HepG2 (cell line): Measurements from ENCODE around the gene CNTRL. TPM values are rescaled to one million over a fixed set of nuclear protein-coding genes. Genes with fewer than 3 reads are reported as not detected.

Experiments
- ATAC-seq: fragments of 200-7000 bp; cut with Tn5 transposase; 3 replicates; pipeline ENCODE4 v1.9.1; 2020; ENCODE audit warnings: mild to moderate bottlenecking, moderate library complexity
- BruUV-seq: library from RNA; stranded (reverse); fragments of 400-500 nt; replicated peaks from 2 replicates; lab custom pipeline; 2021; lab: Mats Ljungman, UMichigan
- CTCF ChIA-PET: fragments of 300-600 bp; formaldehyde crosslinking; extraction: SDS; loops from one replicate; lab custom pipeline; 2021; ENCODE audit warnings: low total read pairs, inconsistent platforms, low intra/inter-chr PET ratio; lab: Yijun Ruan, JAX
- POLR2A ChIA-PET: fragments of 350-600 bp; sonication (Branson Sonifier 250); formaldehyde crosslinking; loops from one replicate; lab custom pipeline; 2020; ENCODE audit warnings: antibody characterized with exemption, inconsistent platforms; lab: Yijun Ruan, JAX
- DNase-seq: peaks from one replicate; pipeline ENCODE4 v3.0.0-alpha.2; 2015; ENCODE audit warnings: low spot score
- FAIRE-seq: peaks from 3 replicates; lab custom pipeline; 2011; peaks lifted over from hg19 to GRCh38; lab: Jason Lieb, UNC
- H2AFZ ChIP-seq: one replicate; pipeline ENCODE4 v1.6.1; 2011; ENCODE audit warnings: low read length, inconsistent platforms
- H3K27ac ChIP-seq: fragments of 300-600 bp; 3 replicates; pipeline ENCODE4 v1.8.0; 2011; ENCODE audit warnings: mixed run types, mild to moderate bottlenecking, mixed read lengths, low read length, inconsistent platforms; ENCODE audit not compliant: insufficient read depth; ENCODE audit errors: extremely low read length
- H3K27me3 ChIP-seq, 2 experiments: fragments of 200-600 bp in 1 of 2; 2 replicates in 1 of 2; 3 replicates in 1 of 2; pipeline versions ENCODE4 v1.6.0 to v1.8.0; 2011; ENCODE audit warnings: low read length in 2 of 2, mild to moderate bottlenecking in 2 of 2, moderate library complexity in 2 of 2, inconsistent platforms in 1 of 2; ENCODE audit not compliant: insufficient read depth in 2 of 2, control insufficient read depth in 1 of 2
- H3K36me3 ChIP-seq, 2 experiments: fragments of 200-600 bp in 1 of 2; replicated peaks in 1 of 2; 2 replicates in 1 of 2; 3 replicates in 1 of 2; pipeline versions ENCODE4 v1.5.1 to v1.8.0; 2011; ENCODE audit warnings: low read length in 2 of 2, inconsistent platforms in 1 of 2; ENCODE audit not compliant: insufficient read depth in 2 of 2, control insufficient read depth in 1 of 2
- H3K4me1 ChIP-seq: 2 replicates; pipeline ENCODE4 v1.5.1; 2012; ENCODE audit warnings: low read length, inconsistent platforms; ENCODE audit not compliant: insufficient read depth
- H3K4me2 ChIP-seq: 2 replicates; pipeline ENCODE4 v1.6.0; 2011; ENCODE audit warnings: low read depth, low read length, inconsistent platforms
- H3K4me3 ChIP-seq, 3 experiments: fragments of 200-600 bp in 1 of 3; sonication (generic), shearing (Covaris generic) in 1 of 3; replicated peaks in 1 of 3; 2 replicates each; pipeline ENCODE4 v1.5.1; 2011 to 2016; ENCODE audit warnings: low read length in 3 of 3, inconsistent platforms in 2 of 3, low read depth in 2 of 3, mild to moderate bottlenecking in 2 of 3, control low read depth in 1 of 3, mixed read lengths in 1 of 3; ENCODE audit not compliant: insufficient read depth in 1 of 3
- H3K79me2 ChIP-seq: one replicate; pipeline ENCODE4 v1.6.1; 2011; ENCODE audit warnings: low read length, inconsistent platforms; ENCODE audit not compliant: insufficient read depth
- H3K9ac ChIP-seq: 2 replicates; pipeline ENCODE4 v1.6.0; 2011; ENCODE audit warnings: mild to moderate bottlenecking, low read depth, low read length, inconsistent platforms; ENCODE audit not compliant: insufficient read depth
- H3K9me3 ChIP-seq: 2 replicates; pipeline ENCODE4 v1.5.1; 2012; ENCODE audit warnings: mild to moderate bottlenecking, low read length
- H4K20me1 ChIP-seq: 2 replicates; pipeline ENCODE4 v1.6.0; 2011; ENCODE audit warnings: inconsistent platforms, mild to moderate bottlenecking, low read length, moderate library complexity; ENCODE audit not compliant: insufficient read depth
- CCAR2 ChIP-seq: fragments of 200-400 bp; formaldehyde crosslinking; optimal IDR thresholded peaks from 2 replicates; pipeline ENCODE3; 2018; ENCODE audit warnings: low read depth, mild to moderate bottlenecking, low read length, moderate library complexity
- FOXK1 ChIP-seq: sonication (generic); formaldehyde crosslinking; IDR thresholded peaks from 2 replicates; pipeline ENCODE4 v1.4.0; 2020; ENCODE audit warnings: low read depth, missing genetic modification reagents, borderline replicate concordance
- GATAD2A ChIP-seq: IDR thresholded peaks from 2 replicates; pipeline ENCODE4 v1.6.1; 2016
- HOMEZ ChIP-seq: IDR thresholded peaks from 2 replicates; pipeline ENCODE4 v1.6.1; 2016; ENCODE audit warnings: low read depth
- KDM3A ChIP-seq: IDR thresholded peaks from 2 replicates; pipeline ENCODE4 v1.6.1; 2018; ENCODE audit warnings: low read depth, missing compliant biosample characterization
- KDM4B ChIP-seq: sonication (generic); formaldehyde crosslinking; IDR thresholded peaks from 2 replicates; pipeline ENCODE4 v1.4.0; 2020; ENCODE audit warnings: missing genetic modification reagents
- MBNL3 ChIP-seq: fragments of 250-450 bp; sonication (Bioruptor Pico); conservative IDR thresholded peaks from 2 replicates; pipeline ENCODE4 v1.8.0; 2022; ENCODE audit warnings: mild to moderate bottlenecking, inconsistent platforms
- MTF1 ChIP-seq: sonication (generic); formaldehyde crosslinking; IDR thresholded peaks from 2 replicates; pipeline ENCODE4 v1.5.0; 2020; ENCODE audit warnings: missing genetic modification reagents
- NFE2L2 ChIP-seq: fragments of 150-350 bp; IDR thresholded peaks from 2 replicates; pipeline ENCODE4 v1.6.1; 2014; ENCODE audit warnings: low read length
- PAXIP1 ChIP-seq: sonication (generic); formaldehyde crosslinking; conservative IDR thresholded peaks from 2 replicates; pipeline ENCODE4 v1.4.0; 2020; ENCODE audit warnings: mild to moderate bottlenecking, missing genetic modification reagents, moderate library complexity
- RARA ChIP-seq: IDR thresholded peaks from 2 replicates; pipeline ENCODE4 v1.6.1; 2016; ENCODE audit warnings: missing genetic modification reagents, missing compliant biosample characterization
- SAP130 ChIP-seq: IDR thresholded peaks from 2 replicates; pipeline ENCODE4 v1.6.1; 2016; ENCODE audit warnings: low read depth
- SOX13 ChIP-seq, 3 experiments: fragments of 450-650 bp in 1 of 3; sonication (generic) in 1 of 3; formaldehyde crosslinking in 1 of 3; IDR thresholded peaks in 2 of 3; conservative IDR thresholded peaks in 1 of 3; 2 replicates each; pipeline versions ENCODE4 v1.5.0 to v1.6.1; 2016 to 2020; ENCODE audit warnings: antibody characterized with exemption in 1 of 3, mild to moderate bottlenecking in 1 of 3, missing compliant biosample characterization in 1 of 3, missing genetic modification reagents in 1 of 3, moderate library complexity in 1 of 3
- U2AF2 ChIP-seq: fragments of 200-400 bp; formaldehyde crosslinking; IDR thresholded peaks from 2 replicates; pipeline ENCODE4 v1.6.1; 2017; ENCODE audit warnings: low read depth, mild to moderate bottlenecking, low read length
- YEATS4 ChIP-seq: sonication (generic); formaldehyde crosslinking; IDR thresholded peaks from 2 replicates; pipeline ENCODE4 v1.4.0; 2020; ENCODE audit warnings: missing genetic modification reagents, borderline replicate concordance
- ZFP82 ChIP-seq: sonication (generic); formaldehyde crosslinking; IDR thresholded peaks from 2 replicates; pipeline ENCODE4 v1.5.1; 2020; ENCODE audit warnings: mild to moderate bottlenecking, missing genetic modification reagents, borderline replicate concordance
- ZNF230 ChIP-seq: sonication (generic); formaldehyde crosslinking; IDR thresholded peaks from 2 replicates; pipeline ENCODE4 v1.4.0; 2020; ENCODE audit warnings: mild to moderate bottlenecking, missing genetic modification reagents
- WGBS: methylation state at CpG from one replicate; pipeline ENCODE4 v1.1.6; 2017; ENCODE audit warnings: low lambda C conversion rate; 5-methylcytosine and 5-hydroxymethylcytosine counted together
- in situ Hi-C: cut with HindIII; loops from 2 replicates; pipeline ENCODE4 v1.10.0; 2017; ENCODE audit warnings: low pct_unique_long_range_greater_than_20kb; ENCODE audit not compliant: extremely low pct_ligation_motif_present
- intact Hi-C: fragments of 100-400 bp; cut with micrococcal nuclease; formaldehyde crosslinking; loops from one replicate; pipeline ENCODE4 v1.10.0; 2022; ENCODE audit not compliant: unreplicated experiment
- polyA plus RNA-seq, 8 experiments: library from polyadenylated mRNA; depleted of rRNA in 3 of 8; stranded (reverse) in 7 of 8; unstranded in 1 of 8; fragments of >200 nt; fragmentation: Illumina TruSeq in 4 of 8; extraction: Trizol in 4 of 8; gene quantifications; 2 replicates each; pipeline versions ENCODE4 v1.2.1 to v1.2.3, GENCODE V29; 2011 to 2016; ENCODE audit warnings: low read depth in 4 of 8, missing spikeins in 1 of 8, mixed read lengths in 1 of 8; ENCODE audit not compliant: insufficient read depth in 1 of 8
- total RNA-seq, 5 experiments: library from RNA; depleted of rRNA; stranded (reverse); fragments of >200 nt; fragmentation: Illumina TruSeq; extraction: Trizol; gene quantifications; 2 replicates each; pipeline ENCODE4 v1.2.3, GENCODE V29; 2016; ENCODE audit warnings: low read depth in 1 of 5

CNTRL gene
- total and polyA plus RNA-seq, 2 of the 13 experiments (the other 11 are each of a cell fraction or from before 2014, with no cell fraction given), result 7.5 to 11.8 TPM

GRCh38 chr9:121182101-121182836 lies 107.5 kb downstream of the CNTRL start:
- H4K20me1 ChIP-seq, result peaks cover 12% of the 10 kb centered on the region; the same call in 1 of the 2 replicates
- POLR2A ChIA-PET, result interaction anchor here (1.2 kb wide), 1 partner anchor 19 kb away, joined by 3 read pairs; the partner anchor contains the start of gene RAB14
- peak; percentile 55 for FAIRE-seq
- H3K27me3 ChIP-seq, result no peaks in the 10 kb centered on the region
- peaks cover 4 to 14% of the 10 kb centered on the region in 2 experiments; a peak in 3 of 5 replicates for H3K36me3 ChIP-seq
- ATAC-seq, result no peak
- in situ Hi-C loops, result no loop called here
- peaks cover 50% of the 10 kb centered on the region for H3K79me2 ChIP-seq
- no TSS peak for BruUV-seq
- intact Hi-C loops, result loop anchor here (10.0 kb wide), 1 partner anchor 127 kb away; the partner anchor contains the start of gene C5
- DNase-seq, result no peak
- no peak overlapping the region for H2AFZ ChIP-seq
- H3K9me3 ChIP-seq, result no peaks in the 10 kb centered on the region
- H3K4me2 ChIP-seq, result peak overlapping the region; percentile 73
- H3K27ac ChIP-seq, result peak overlapping the region; percentile 84
- no peak overlapping the region; the same call in 1 of the 2 replicates for H3K9ac ChIP-seq
- peaks cover 94% of the 10 kb centered on the region for H3K4me1 ChIP-seq
- WGBS, result 83% methylated on average over 3 of the region's 3 CpGs
- no peak overlapping the region; a peak in 1 of 6 replicates for H3K4me3 ChIP-seq
- CTCF ChIA-PET, result no interaction called here
- no peak for TF ChIP-seq ZNF230 (CRISPR knock-in tag)
- peak; percentile 41; the same call in 1 of the 2 replicates for TF ChIP-seq SAP130 (CRISPR knock-in tag)
- TF ChIP-seq MTF1, result no peak
- TF ChIP-seq KDM3A (CRISPR knock-in tag), result no peak
- TF ChIP-seq KDM4B, result no peak
- TF ChIP-seq U2AF2, result no peak
- TF ChIP-seq FOXK1, result no peak
- peak; percentile 57 for TF ChIP-seq GATAD2A (CRISPR knock-in tag)
- TF ChIP-seq MBNL3 (CRISPR knock-in tag), result no peak
- no peak for TF ChIP-seq ZFP82 (CRISPR knock-in tag)
- TF ChIP-seq CCAR2, result no peak
- TF ChIP-seq RARA, result 0 out of 2 replicates have a peak, but pooled peaks have one; percentile 18
- TF ChIP-seq SOX13 (IDR thresholded peaks at IDR 0.05), result no peak
- TF ChIP-seq SOX13 (CRISPR knock-in tag; conservative IDR thresholded peaks at IDR 0.05 in 1 of 2, IDR thresholded peaks at IDR 0.05 in 1 of 2), result peak in 1 of 2 experiments; percentile 34; a peak in 1 of 4 replicates
- TF ChIP-seq PAXIP1 (CRISPR knock-in tag), result peak; percentile 37
- TF ChIP-seq NFE2L2, result no peak
- TF ChIP-seq YEATS4 (CRISPR knock-in tag), result no peak
- TF ChIP-seq HOMEZ (CRISPR knock-in tag), result no peak
